ENCODE data around the gene LRP1-AS. TPM values are rescaled to one million over a fixed set of nuclear protein-coding genes. Genes with fewer than 3 reads are reported as not detected.

LRP1-AS gene
- total and polyA plus RNA-seq, 3 donors from 2014 or later, result not detected

DNA sequence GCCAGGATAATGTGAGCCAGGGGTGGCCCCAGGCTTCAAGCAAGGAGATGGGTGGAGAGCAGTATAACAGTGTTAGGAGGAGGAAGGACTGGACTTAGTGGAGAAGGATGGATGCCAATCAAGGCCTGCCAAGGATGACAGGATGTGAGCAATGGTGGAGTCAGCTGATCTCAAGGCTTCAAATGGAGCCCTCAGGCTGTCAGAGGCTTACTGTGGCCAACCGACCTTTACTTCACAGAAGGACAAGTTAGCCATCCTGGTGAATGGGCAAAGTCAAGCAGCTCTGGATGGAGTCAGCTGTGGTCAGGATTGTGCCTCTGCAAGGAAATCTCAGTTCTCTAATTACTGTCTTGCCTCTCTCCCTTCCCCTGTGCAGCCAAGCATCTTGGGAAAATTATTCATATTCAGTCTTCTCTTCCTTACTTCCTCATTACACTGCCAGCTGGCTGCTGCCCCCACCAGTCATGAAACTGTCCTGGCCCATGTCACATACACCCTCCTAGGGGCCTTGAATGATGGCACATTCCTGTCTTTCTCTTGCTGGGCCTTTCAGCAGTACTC, 28.6 kb downstream of the LRP1-AS start:
- intact Hi-C loops (cut with DNase I; ENCODE audit: low total_unique reads), result loop anchor here (5.0 kb wide), 1 partner anchor 361 kb away; no protein-coding TSS in a partner anchor
- H3K36me3 ChIP-seq (ENCODE audit: low read depth, missing control alignments), result no peaks in the 10 kb centered on the region
- H3K27me3 ChIP-seq, result no peaks in the 10 kb centered on the region
- H3K27ac ChIP-seq, result no peak overlapping the region
- no peaks in the 10 kb centered on the region for H3K9me3 ChIP-seq
- no peak for TF ChIP-seq POLR2A (IDR thresholded peaks at IDR 0.05)
- TF ChIP-seq, protein P1, sequence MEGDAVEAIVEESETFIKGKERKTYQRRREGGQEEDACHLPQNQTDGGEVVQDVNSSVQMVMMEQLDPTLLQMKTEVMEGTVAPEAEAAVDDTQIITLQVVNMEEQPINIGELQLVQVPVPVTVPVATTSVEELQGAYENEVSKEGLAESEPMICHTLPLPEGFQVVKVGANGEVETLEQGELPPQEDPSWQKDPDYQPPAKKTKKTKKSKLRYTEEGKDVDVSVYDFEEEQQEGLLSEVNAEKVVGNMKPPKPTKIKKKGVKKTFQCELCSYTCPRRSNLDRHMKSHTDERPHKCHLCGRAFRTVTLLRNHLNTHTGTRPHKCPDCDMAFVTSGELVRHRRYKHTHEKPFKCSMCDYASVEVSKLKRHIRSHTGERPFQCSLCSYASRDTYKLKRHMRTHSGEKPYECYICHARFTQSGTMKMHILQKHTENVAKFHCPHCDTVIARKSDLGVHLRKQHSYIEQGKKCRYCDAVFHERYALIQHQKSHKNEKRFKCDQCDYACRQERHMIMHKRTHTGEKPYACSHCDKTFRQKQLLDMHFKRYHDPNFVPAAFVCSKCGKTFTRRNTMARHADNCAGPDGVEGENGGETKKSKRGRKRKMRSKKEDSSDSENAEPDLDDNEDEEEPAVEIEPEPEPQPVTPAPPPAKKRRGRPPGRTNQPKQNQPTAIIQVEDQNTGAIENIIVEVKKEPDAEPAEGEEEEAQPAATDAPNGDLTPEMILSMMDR (IDR thresholded peaks at IDR 0.05), result no peak
- WGBS, 2 donors, result 71 to 82% methylated on average over 1 of the region's 1 CpG
- H3K4me3 ChIP-seq, result no peak overlapping the region
- DNase-seq, result no peak
- H3K4me1 ChIP-seq, result no peaks in the 10 kb centered on the region

DNA sequence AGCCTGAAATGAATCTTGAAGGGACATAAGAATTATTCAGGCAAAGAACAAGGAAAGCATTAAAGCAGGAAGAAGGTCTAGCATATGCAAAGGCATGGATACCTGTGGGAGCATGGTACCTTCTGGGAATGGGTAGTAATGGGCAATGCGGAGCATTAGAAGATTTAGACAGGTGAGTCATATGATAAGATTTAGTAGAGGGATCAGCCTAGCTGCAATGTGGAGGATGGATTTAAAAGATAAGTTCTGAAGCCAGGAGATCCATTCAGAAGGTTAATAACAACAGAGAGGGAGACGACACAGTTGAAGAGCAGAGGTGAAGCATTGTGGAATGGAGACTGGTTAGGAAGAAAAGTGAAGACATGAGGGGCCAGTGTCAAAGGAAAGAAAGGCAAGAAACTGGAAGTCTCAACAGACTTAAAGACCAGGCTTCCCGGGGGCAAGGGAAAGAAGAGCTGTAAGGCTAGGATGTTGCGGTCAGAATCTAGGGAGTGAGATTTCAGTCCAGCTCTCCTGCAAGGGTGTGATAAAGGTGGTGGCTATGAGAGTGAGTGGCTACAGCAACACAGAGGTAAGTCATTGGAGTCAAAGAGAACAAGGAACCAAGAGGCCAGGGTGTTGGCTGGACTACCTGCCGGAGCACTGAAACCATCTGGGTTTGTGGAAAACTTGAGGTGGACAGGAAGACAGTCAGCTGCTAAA, 30.7 kb downstream of the LRP1-AS start:
- H3K4me1 ChIP-seq, result no peaks in the 10 kb centered on the region
- intact Hi-C loops (cut with DNase I; ENCODE audit: low total_unique reads), result loop anchor here (5.0 kb wide), 1 partner anchor 359 kb away; no protein-coding TSS in a partner anchor
- H3K27ac ChIP-seq, result no peak overlapping the region
- no peak for TF ChIP-seq POLR2A (IDR thresholded peaks at IDR 0.05)
- TF ChIP-seq, protein P1 (IDR thresholded peaks at IDR 0.05), result no peak
- no peaks in the 10 kb centered on the region for H3K36me3 ChIP-seq (ENCODE audit: low read depth, missing control alignments)
- no peaks in the 10 kb centered on the region for H3K27me3 ChIP-seq
- H3K9me3 ChIP-seq, result no peaks in the 10 kb centered on the region
- DNase-seq, result no peak
- WGBS, 2 donors, result 96 to 98% methylated on average over 5 of the region's 5 CpGs
- H3K4me3 ChIP-seq, result no peak overlapping the region

DNA sequence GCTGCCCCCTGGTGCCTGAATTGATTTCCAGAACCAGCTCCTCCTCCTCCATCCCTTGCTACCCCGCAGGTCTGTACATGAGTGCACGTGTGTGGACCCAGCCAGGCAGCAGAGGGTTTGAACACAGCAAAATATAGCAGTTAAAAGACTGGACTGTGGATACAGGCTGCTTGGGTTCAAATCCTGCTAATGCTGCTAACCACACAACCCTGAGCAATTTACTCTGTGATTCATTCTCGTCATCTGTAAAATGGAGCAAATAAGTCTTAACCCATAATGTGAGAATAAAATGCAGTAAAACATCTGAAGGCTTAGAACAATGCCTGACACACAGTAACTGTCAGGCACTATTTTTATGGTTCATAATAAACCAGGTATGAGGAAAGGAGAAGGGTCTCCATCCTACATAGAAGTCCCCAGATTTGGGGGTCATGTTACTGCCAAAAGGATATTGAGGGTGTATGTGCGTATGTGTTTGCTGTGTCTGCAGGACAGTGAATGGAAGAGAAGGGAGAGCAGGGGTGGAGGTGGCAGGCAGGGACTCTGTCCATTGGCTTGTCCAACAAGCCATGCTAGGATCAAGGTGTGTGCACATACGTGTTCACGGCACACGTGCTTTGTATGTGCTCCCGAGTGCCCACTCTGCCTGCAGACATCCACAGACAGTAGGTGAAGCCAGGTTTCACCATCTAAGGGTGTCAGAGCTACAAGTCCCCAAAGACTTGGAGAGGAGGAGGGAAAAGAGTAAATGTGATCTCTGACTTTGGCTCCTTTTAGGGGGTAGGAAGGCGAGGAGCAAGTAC, 34.7 kb downstream of the LRP1-AS start:
- H3K36me3 ChIP-seq (ENCODE audit: low read depth, missing control alignments), result no peaks in the 10 kb centered on the region
- 58 to 63% methylated on average over 9 of the region's 9 CpGs for WGBS, 2 donors
- peak overlapping the region in 1 of 2 donors; percentile 71 for H3K4me3 ChIP-seq
- peak; percentile 91 for DNase-seq
- TF ChIP-seq POLR2A (IDR thresholded peaks at IDR 0.05), result no peak
- TF ChIP-seq, protein P1 (IDR thresholded peaks at IDR 0.05), result peak in 1 of 3 experiments; percentile 78
- peak overlapping the region; percentile 96 to 99 for H3K27ac ChIP-seq
- H3K4me1 ChIP-seq, result peaks cover 9% of the 10 kb centered on the region
- intact Hi-C loops (cut with DNase I; ENCODE audit: low total_unique reads), result loop anchor here (5.0 kb wide), 1 partner anchor 45 kb away; no protein-coding TSS in a partner anchor
- no peaks in the 10 kb centered on the region for H3K27me3 ChIP-seq
- no peaks in the 10 kb centered on the region for H3K9me3 ChIP-seq

DNA sequence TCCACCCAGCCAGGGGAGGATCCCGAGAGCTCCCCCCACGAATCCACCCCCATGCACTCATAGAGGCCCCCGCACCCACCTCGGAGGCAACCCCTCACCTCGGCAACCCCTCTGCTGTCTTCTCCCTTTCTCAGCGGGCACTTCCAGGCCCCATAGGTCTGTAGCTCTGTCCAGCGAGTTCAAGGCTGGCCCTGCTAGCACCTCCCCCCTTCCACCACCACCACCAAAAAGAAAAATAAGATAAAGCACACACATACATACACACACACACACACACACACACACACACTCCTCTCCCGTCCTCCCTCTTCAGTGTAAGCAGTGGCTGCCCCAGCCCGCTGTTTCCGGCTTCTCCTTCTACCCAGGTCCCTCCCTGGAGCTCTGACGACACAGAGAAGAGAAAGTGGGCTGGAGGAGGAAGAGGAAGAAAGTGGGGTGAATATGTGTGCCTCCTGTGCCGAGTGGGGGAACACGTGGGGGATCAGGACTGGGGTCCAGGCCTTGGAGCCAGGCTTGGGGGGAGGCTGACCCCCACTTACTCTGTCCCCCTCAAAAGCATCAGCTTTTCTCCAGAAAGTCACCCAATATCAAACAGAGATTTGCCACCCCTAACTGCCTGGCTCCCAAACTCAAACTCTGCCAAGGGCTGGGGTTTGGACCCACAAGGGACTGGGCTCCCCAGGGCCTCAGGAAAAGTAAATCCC, 36.2 kb downstream of the LRP1-AS start, which contains the start of gene STAT6:
TSS of gene STAT6 (minus strand) at position 332 of the 704 bp plus-strand sequence. CDS start 3,084 bp downstream, outside the sequence.
- intact Hi-C loops (cut with DNase I; ENCODE audit: low total_unique reads), result loop anchor here (5.0 kb wide), 1 partner anchor 44 kb away; no protein-coding TSS in a partner anchor
- Histone ChIP-seq H3K4me3 (peak within 1 kb of the TSS; percentile 67 to 71), H3K27ac (peak within 1 kb of the TSS; percentile 96 to 99), H3K9me3 (no peaks in the 10 kb centered on the region), H3K4me1 (peaks cover 12% of the 10 kb centered on the region), H3K27me3 (no peaks in the 10 kb centered on the region), H3K36me3 (ENCODE audit: low read depth, missing control alignments) (no peaks in the 10 kb centered on the region)
- DNase-seq, result peak; percentile 86
- TF ChIP-seq, protein P1 (IDR thresholded peaks at IDR 0.05), result peak in 1 of 3 experiments; percentile 54
- TF ChIP-seq POLR2A (IDR thresholded peaks at IDR 0.05), result no peak
- WGBS, 2 donors, result 0% methylated on average over 13 of the region's 13 CpGs
